Nephron (organoid): ENCODE results near the gene CCDC85C.

ENCODE experiments used
- H3K27ac Mint-ChIP-seq, 3 experiments: 2 replicates each; pipeline ENCODE4 v1.8.0; 2020; ENCODE audit warnings: mixed read lengths in 3 of 3, mild to moderate bottlenecking in 2 of 3, moderate library complexity in 1 of 3
- H3K27me3 Mint-ChIP-seq: 2 replicates; pipeline ENCODE4 v1.8.0; 2021; ENCODE audit warnings: low read depth, mild to moderate bottlenecking, moderate library complexity, mixed read lengths
- H3K36me3 Mint-ChIP-seq: 2 replicates; pipeline ENCODE4 v1.8.0; 2020; ENCODE audit warnings: low read depth, mixed read lengths
- H3K4me1 Mint-ChIP-seq: 2 replicates; pipeline ENCODE4 v1.8.0; 2020; ENCODE audit warnings: mixed read lengths
- H3K4me3 Mint-ChIP-seq, 3 experiments: 2 replicates each; pipeline ENCODE4 v1.8.0; 2020; ENCODE audit warnings: mild to moderate bottlenecking in 3 of 3, mixed read lengths in 3 of 3, moderate library complexity in 2 of 3
- H3K9me3 Mint-ChIP-seq: 2 replicates; pipeline ENCODE4 v1.8.0; 2020; ENCODE audit warnings: mixed read lengths
- CTCF ChIP-seq, 3 experiments: fragments of 200-600 bp; sonication (generic); IDR thresholded peaks; one replicate each; pipeline ENCODE4 v1.5.0; 2021; ENCODE audit warnings: antibody characterized with exemption in 3 of 3; ENCODE audit not compliant: unreplicated experiment in 3 of 3

CCDC85C gene

GRCh38 chr14:99507860-99508640, 96.0 kb downstream of the CCDC85C start:
- Mint-ChIP-seq H3K27me3 (no peaks in the 10 kb centered on the region), H3K4me1 (peaks cover 5% of the 10 kb centered on the region), H3K4me3 (no peak overlapping the region), H3K36me3 (peaks cover 62% of the 10 kb centered on the region), H3K9me3 (no peaks in the 10 kb centered on the region), H3K27ac (no peak overlapping the region)
- TF ChIP-seq CTCF (IDR thresholded peaks at IDR 0.05; ENCODE audit: unreplicated experiment in 3 of 3), result no peak

GRCh38 chr14:99506276-99506675, 97.7 kb downstream of the CCDC85C start:
- H3K4me1 Mint-ChIP-seq, result no peaks in the 10 kb centered on the region
- H3K4me3 Mint-ChIP-seq, result no peak overlapping the region
- no peak for TF ChIP-seq CTCF (IDR thresholded peaks at IDR 0.05; ENCODE audit: unreplicated experiment in 3 of 3)
- no peak overlapping the region for H3K27ac Mint-ChIP-seq
- H3K27me3 Mint-ChIP-seq, result no peaks in the 10 kb centered on the region
- H3K9me3 Mint-ChIP-seq, result no peaks in the 10 kb centered on the region
- H3K36me3 Mint-ChIP-seq, result peaks cover 78% of the 10 kb centered on the region

DNA sequence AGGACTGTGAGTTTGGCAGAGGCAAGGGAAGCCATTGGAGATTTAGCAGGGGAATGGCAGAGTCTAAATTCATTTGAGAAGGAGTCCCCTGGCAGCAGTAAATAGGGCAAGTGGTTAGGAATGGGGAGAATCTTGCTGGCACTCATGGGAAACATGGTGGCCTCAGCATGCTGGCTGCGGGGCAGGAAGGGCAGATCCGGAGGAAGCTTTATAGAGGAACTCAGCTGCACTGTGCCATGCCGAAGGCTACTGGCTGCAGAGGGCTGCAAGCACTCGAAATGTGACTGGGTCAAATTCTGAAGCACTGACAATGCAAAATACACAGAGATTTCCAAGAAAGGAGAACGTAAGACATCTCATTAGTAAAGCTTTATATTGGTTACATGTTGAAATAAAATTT, 98.9 kb downstream of the CCDC85C start:
- Mint-ChIP-seq H3K36me3 (peaks cover 90% of the 10 kb centered on the region), H3K4me1 (no peaks in the 10 kb centered on the region), H3K27ac (no peak overlapping the region), H3K9me3 (no peaks in the 10 kb centered on the region), H3K27me3 (no peaks in the 10 kb centered on the region), H3K4me3 (no peak overlapping the region)
- no peak for TF ChIP-seq CTCF (IDR thresholded peaks at IDR 0.05; ENCODE audit: unreplicated experiment in 3 of 3)

DNA sequence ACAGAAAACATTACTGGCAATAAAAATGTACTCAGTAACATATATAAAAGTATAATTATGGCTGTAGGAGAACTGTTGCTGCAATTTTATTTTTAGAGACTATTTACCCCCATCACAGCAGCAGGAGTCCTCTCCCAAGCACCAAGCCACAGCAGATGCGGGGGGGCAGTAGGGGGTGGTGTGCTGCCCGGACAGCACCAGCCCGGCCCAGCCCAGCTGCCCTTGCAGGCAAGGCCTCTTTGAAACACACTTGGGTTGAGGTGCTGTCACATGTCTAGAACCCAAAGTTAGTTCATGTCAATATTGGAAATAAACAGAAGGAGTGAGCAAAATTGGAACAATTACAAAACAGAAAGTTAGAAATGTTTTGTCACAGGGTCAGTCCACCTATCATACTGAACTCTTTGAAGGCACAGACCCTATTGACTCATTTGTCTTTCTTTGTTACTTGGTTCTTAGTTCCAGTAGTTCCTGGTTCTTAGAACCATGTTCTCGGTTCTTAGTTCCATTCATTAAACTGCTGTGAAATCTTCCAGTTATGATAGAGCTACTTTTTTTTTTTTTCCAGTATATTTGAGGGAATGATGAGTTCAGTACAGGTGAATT, 100.1 kb downstream of the CCDC85C start:
- Mint-ChIP-seq H3K36me3 (peaks cover 90% of the 10 kb centered on the region), H3K9me3 (no peaks in the 10 kb centered on the region), H3K27me3 (no peaks in the 10 kb centered on the region), H3K4me1 (no peaks in the 10 kb centered on the region), H3K27ac (no peak overlapping the region), H3K4me3 (no peak overlapping the region)
- no peak for TF ChIP-seq CTCF (IDR thresholded peaks at IDR 0.05; ENCODE audit: unreplicated experiment in 3 of 3)

GRCh38 chr14:99502989-99503421, 101.0 kb downstream of the CCDC85C start:
- Mint-ChIP-seq H3K4me3 (no peak overlapping the region), H3K27me3 (no peaks in the 10 kb centered on the region), H3K9me3 (no peaks in the 10 kb centered on the region), H3K27ac (no peak overlapping the region), H3K4me1 (no peaks in the 10 kb centered on the region), H3K36me3 (peaks cover 88% of the 10 kb centered on the region)
- TF ChIP-seq CTCF (IDR thresholded peaks at IDR 0.05; ENCODE audit: unreplicated experiment in 3 of 3), result no peak

DNA sequence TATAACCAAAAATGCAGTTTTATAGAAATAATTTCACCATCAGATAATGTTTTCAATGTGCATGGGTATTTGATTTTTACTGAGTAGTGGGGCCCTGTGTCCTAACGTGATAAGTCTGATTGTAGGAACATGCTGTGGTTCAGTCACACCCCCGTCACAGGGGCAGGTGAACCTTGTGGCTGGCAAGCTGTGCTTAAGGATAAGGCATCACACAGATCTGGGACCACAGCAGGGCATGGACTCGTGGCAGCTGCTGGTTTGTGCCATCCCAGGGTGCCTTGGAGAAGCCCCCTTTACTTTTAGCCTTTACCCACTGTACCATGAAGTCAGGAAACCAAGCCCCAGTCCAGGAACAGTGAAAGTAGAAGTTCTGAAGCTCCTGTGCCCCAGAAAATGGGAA, 106.1 kb downstream of the CCDC85C start:
- H3K27ac Mint-ChIP-seq, result no peak overlapping the region
- H3K36me3 Mint-ChIP-seq, result peaks cover 76% of the 10 kb centered on the region
- no peaks in the 10 kb centered on the region for H3K27me3 Mint-ChIP-seq
- no peaks in the 10 kb centered on the region for H3K9me3 Mint-ChIP-seq
- no peak overlapping the region for H3K4me3 Mint-ChIP-seq
- H3K4me1 Mint-ChIP-seq, result no peaks in the 10 kb centered on the region
- TF ChIP-seq CTCF (IDR thresholded peaks at IDR 0.05; ENCODE audit: unreplicated experiment in 3 of 3), result no peak
